PC-9 (cell line): Measurements from ENCODE around the gene AVEN.

Source experiments
- EZH2 ChIP-seq: fragments of 200-600 bp; sonication (generic); IDR thresholded peaks from 2 replicates; pipeline ENCODE4 v1.8.0; 2017; ENCODE audit warnings: antibody characterized with exemption, low read depth
- TF ChIP-seq, protein P1 (sequence below): fragments of 200-600 bp; sonication (generic); conservative IDR thresholded peaks from 2 replicates; pipeline ENCODE4 v1.6.1; 2017; ENCODE audit warnings: mixed run types, antibody characterized with exemption, mild to moderate bottlenecking, moderate library complexity

DNA sequence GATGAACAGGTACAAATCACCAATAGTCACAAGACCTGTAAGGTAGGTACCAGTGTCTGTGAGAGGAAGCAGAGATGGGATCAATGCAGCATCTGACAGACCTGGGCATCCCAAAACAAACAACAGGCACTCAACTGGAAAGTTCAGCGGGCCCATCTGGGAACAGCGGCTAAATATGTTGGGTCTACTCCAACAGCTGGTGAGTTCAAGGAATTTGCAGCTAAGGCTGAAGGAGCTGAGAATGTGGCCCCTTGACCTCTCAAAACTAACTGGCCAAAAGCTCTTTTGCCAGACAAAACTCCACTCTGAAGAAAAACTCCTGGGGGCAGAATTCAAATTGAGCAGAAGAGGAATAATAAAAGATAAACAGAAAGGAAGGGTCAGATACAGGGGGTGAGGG, 24.4 kb downstream of the AVEN start:
- TF ChIP-seq, protein P1, sequence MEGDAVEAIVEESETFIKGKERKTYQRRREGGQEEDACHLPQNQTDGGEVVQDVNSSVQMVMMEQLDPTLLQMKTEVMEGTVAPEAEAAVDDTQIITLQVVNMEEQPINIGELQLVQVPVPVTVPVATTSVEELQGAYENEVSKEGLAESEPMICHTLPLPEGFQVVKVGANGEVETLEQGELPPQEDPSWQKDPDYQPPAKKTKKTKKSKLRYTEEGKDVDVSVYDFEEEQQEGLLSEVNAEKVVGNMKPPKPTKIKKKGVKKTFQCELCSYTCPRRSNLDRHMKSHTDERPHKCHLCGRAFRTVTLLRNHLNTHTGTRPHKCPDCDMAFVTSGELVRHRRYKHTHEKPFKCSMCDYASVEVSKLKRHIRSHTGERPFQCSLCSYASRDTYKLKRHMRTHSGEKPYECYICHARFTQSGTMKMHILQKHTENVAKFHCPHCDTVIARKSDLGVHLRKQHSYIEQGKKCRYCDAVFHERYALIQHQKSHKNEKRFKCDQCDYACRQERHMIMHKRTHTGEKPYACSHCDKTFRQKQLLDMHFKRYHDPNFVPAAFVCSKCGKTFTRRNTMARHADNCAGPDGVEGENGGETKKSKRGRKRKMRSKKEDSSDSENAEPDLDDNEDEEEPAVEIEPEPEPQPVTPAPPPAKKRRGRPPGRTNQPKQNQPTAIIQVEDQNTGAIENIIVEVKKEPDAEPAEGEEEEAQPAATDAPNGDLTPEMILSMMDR = no peak
- TF ChIP-seq EZH2 = no peak
